HG03280 (cell line): ENCODE measurements around the gene S100P.
"Not testable (repeated sequence)": the region's sequence is repeated elsewhere in the genome, so short reads cannot be mapped to it uniquely, and the experiment has no call there.

Source experiments
- ATAC-seq: cut with Tn5 transposase; IDR thresholded peaks from one replicate; pipeline ENCODE4 v1.9.1; 2021; ENCODE audit warnings: mild to moderate bottlenecking, moderate library complexity; ENCODE audit not compliant: unreplicated experiment

S100P gene

GRCh38 chr4:6693231-6694176 lies at the start of gene S100P:
Gene S100P, plus strand, starts transcription at chr4:6693878. Its CDS starts 55 bp downstream, at chr4:6693933.
- no peak for ATAC-seq

GRCh38 chr4:6644792-6645530 lies 48.7 kb upstream of the S100P start:
- no peak for ATAC-seq

GRCh38 chr4:6647169-6647568 lies 46.5 kb upstream of the S100P start:
- no peak for ATAC-seq

- ATAC-seq = no peak
Measured at GRCh38 chr4:6647582-6648230, 46.0 kb upstream of the S100P start.

- ATAC-seq = no peak
Measured at GRCh38 chr4:6649216-6649615, 44.5 kb upstream of the S100P start.

GRCh38 chr4:6654211-6654610 lies 39.5 kb upstream of the S100P start:
- not testable (repeated sequence) for ATAC-seq

- not testable (repeated sequence) for ATAC-seq
Measured at GRCh38 chr4:6655291-6655690, 38.4 kb upstream of the S100P start.

- ATAC-seq = no peak
Measured at GRCh38 chr4:6655924-6656323, 37.8 kb upstream of the S100P start.

- no peak for ATAC-seq
Measured at GRCh38 chr4:6657242-6658208, 36.2 kb upstream of the S100P start.

GRCh38 chr4:6658209-6658595 lies 35.5 kb upstream of the S100P start:
- no peak for ATAC-seq

GRCh38 chr4:6658597-6659075 lies 35.0 kb upstream of the S100P start:
- ATAC-seq = no peak

- no peak for ATAC-seq
Measured at GRCh38 chr4:6659897-6660296, 33.8 kb upstream of the S100P start.

- ATAC-seq = no peak
Measured at GRCh38 chr4:6660430-6660829, 33.2 kb upstream of the S100P start.

GRCh38 chr4:6662591-6662990 lies 31.1 kb upstream of the S100P start:
- no peak for ATAC-seq

- no peak for ATAC-seq
Measured at GRCh38 chr4:6663596-6664393, 29.9 kb upstream of the S100P start.

- ATAC-seq = no peak
Measured at GRCh38 chr4:6665320-6665654, 28.4 kb upstream of the S100P start.

GRCh38 chr4:6668391-6668790 lies 25.3 kb upstream of the S100P start:
- no peak for ATAC-seq

GRCh38 chr4:6671648-6672047 lies 22.0 kb upstream of the S100P start:
- no peak for ATAC-seq

- no peak for ATAC-seq
Measured at GRCh38 chr4:6672131-6672530, 21.5 kb upstream of the S100P start.
